ENCODE results near the gene NTM.

DNA sequence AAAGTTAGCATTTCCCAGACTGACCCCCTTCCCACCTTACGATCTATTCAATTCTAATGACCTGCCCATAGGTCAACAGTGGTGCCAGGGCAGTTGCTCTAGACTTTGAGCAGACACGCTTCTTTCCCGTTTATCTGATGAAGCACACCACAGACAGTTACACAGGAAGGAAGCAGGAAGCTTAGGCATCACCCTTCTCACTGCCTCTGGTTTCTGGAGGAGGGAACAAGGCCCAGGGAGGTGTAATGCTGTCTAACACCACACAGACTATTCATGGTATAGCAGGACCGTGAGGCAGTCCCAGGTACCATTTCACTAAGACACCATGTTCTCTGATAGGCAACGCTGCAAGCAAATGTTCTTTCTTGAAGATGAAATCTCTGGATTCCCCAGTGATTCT is 279.4 kb downstream of the NTM start:
- TF ChIP-seq CTCF (IDR thresholded peaks at IDR 0.05; ENCODE audit: low read depth, low read length) (no peak), EZH2phosphoT487 (IDR thresholded peaks at IDR 0.05; ENCODE audit: low read depth) (no peak)

Data from OCI-LY3 (cell line).